ENCODE results near the gene PDP2.

DNA sequence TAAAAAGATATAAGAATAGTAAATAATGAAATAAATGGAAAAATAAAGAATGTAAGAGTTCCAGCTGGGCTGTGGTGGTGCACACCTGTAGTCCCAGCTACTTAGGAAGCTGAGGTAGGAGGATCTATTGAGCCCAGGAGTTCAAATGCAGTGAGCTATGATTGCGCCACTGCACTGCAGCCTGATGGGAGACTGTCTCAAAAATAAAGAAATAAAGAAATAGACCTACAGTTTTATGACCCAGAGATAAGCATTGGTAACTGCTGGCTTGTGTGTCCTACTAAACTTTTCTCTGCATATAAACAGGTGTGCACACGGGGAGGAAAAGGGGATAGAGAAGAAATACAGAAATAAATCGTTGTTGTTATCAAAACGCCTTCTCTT is 7.8 kb upstream of the PDP2 start:
- TF ChIP-seq ESRRG (CRISPR knock-in tag; IDR thresholded peaks at IDR 0.05) (no peak), PPARA (CRISPR knock-in tag; IDR thresholded peaks at IDR 0.05; ENCODE audit: borderline replicate concordance) (no peak), SNAI2 (CRISPR knock-in tag; IDR thresholded peaks at IDR 0.05) (no peak), RARB (CRISPR knock-in tag; IDR thresholded peaks at IDR 0.05) (no peak), TCF4 (CRISPR knock-in tag; IDR thresholded peaks at IDR 0.05; ENCODE audit: borderline replicate concordance) (no peak), TSHZ2 (CRISPR knock-in tag; IDR thresholded peaks at IDR 0.05) (no peak), ZFP30 (CRISPR knock-in tag; IDR thresholded peaks at IDR 0.05) (no peak), ZNF8 (CRISPR knock-in tag; IDR thresholded peaks at IDR 0.05) (no peak), ISL1 (CRISPR knock-in tag; IDR thresholded peaks at IDR 0.05) (no peak), GLIS3 (CRISPR knock-in tag; IDR thresholded peaks at IDR 0.05) (no peak), BACH2 (CRISPR knock-in tag; IDR thresholded peaks at IDR 0.05; ENCODE audit: borderline replicate concordance) (no peak)
- TF ChIP-seq, protein P1, sequence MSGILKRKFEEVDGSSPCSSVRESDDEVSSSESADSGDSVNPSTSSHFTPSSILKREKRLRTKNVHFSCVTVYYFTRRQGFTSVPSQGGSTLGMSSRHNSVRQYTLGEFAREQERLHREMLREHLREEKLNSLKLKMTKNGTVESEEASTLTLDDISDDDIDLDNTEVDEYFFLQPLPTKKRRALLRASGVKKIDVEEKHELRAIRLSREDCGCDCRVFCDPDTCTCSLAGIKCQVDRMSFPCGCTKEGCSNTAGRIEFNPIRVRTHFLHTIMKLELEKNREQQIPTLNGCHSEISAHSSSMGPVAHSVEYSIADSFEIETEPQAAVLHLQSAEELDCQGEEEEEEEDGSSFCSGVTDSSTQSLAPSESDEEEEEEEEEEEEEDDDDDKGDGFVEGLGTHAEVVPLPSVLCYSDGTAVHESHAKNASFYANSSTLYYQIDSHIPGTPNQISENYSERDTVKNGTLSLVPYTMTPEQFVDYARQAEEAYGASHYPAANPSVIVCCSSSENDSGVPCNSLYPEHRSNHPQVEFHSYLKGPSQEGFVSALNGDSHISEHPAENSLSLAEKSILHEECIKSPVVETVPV (CRISPR knock-in tag; IDR thresholded peaks at IDR 0.05): no peak
- TF ChIP-seq, protein P2, sequence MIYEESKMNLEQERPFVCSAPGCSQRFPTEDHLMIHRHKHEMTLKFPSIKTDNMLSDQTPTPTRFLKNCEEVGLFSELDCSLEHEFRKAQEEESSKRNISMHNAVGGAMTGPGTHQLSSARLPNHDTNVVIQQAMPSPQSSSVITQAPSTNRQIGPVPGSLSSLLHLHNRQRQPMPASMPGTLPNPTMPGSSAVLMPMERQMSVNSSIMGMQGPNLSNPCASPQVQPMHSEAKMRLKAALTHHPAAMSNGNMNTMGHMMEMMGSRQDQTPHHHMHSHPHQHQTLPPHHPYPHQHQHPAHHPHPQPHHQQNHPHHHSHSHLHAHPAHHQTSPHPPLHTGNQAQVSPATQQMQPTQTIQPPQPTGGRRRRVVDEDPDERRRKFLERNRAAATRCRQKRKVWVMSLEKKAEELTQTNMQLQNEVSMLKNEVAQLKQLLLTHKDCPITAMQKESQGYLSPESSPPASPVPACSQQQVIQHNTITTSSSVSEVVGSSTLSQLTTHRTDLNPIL (CRISPR knock-in tag; IDR thresholded peaks at IDR 0.05; ENCODE audit: low read depth): no peak
- TF ChIP-seq, protein P3, sequence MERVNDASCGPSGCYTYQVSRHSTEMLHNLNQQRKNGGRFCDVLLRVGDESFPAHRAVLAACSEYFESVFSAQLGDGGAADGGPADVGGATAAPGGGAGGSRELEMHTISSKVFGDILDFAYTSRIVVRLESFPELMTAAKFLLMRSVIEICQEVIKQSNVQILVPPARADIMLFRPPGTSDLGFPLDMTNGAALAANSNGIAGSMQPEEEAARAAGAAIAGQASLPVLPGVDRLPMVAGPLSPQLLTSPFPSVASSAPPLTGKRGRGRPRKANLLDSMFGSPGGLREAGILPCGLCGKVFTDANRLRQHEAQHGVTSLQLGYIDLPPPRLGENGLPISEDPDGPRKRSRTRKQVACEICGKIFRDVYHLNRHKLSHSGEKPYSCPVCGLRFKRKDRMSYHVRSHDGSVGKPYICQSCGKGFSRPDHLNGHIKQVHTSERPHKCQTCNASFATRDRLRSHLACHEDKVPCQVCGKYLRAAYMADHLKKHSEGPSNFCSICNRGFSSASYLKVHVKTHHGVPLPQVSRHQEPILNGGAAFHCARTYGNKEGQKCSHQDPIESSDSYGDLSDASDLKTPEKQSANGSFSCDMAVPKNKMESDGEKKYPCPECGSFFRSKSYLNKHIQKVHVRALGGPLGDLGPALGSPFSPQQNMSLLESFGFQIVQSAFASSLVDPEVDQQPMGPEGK (CRISPR knock-in tag; IDR thresholded peaks at IDR 0.05; ENCODE audit: borderline replicate concordance): no peak

All from SK-N-SH treated with all-trans-retinoic acid at 6 μM for 48 hours (cell line).